HG02571 (cell line): Measurements from ENCODE around the gene TMEM128.
"Not testable (repeated sequence)": the region's sequence is repeated elsewhere in the genome, so short reads cannot be mapped to it uniquely, and the experiment has no call there.

Experiments
- ATAC-seq: cut with Tn5 transposase; IDR thresholded peaks from one replicate; pipeline ENCODE4 v1.9.1; 2021; ENCODE audit warnings: mild to moderate bottlenecking, moderate library complexity; ENCODE audit not compliant: unreplicated experiment

TMEM128 gene

DNA sequence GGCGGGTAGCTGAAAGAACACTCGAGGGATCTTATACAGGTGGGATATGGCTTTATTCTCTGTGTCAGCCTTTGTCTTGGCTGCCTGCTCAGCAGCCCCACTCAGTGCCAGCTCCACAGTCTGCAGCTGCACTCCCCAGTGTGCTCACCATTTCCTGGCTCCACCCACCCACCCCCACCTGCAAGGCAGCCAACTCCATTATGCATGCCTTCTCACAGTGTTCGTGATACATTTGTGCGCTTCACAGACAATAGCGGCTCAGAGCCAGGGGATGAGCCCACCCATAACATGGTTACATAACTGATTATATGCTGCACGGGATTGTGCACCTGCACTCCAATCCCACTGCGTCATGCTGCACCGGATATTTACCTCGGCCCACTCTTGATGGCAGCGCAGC lies 8.8 kb upstream of the TMEM128 start:
- ATAC-seq: no peak

DNA sequence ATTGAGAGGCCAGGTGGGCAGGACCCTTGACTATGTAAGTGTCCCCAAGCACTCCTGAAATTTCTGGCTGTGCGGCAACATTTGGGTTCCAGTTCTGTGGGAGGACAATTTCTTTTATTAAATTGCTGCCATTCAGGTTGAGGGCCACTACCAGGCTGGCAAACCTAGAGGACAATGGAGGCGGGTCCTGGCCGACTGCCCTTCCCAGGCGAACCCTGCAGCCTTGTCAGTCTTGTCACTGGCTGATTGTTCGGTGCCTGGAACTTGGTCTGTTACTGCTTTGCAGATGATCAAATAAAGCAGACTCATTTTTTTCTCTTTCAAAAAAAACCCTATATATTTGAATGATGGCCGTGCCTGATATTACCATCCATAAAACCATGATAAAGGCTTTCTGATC lies 6.6 kb upstream of the TMEM128 start:
- ATAC-seq: no peak

DNA sequence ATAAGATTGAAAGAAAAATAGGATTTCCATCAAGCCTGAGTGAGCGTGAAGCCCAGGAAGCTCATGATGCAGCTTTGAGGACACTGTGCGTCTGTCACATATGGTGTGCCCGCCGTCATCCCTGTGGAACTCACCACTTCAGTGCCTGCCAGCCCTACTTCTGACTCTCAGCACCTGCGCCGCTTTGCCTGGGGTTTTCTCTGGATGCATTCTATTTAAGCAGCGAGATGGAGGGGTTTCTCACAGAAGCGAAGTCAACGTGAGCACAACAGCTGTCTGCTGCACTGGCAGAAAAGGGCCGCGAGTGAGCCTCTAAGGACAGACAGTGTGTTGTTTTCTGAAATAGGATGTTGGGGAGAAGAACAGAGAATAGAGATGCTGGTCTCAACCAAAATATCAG lies 6.2 kb upstream of the TMEM128 start:
- ATAC-seq: no peak

DNA sequence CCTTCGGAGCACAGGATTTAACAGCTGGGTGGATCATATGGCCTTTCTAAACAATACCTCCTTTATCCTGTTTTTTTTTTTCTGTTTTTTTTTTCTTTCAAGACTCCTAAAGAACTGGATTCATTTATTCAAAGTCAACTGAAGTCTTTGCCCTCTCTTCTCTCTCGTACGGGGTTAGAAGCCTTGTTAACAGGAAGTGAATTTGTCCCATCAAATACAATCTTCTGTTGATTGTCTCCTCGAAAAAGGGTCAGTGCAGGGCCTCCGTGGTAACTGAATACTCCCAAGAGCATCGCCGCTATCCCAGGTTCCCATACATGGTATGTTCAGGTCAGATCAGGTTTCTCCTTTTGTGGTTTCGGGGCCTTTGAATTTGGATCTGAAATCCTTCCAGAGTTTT lies 1.8 kb upstream of the TMEM128 start:
- no peak for ATAC-seq

DNA sequence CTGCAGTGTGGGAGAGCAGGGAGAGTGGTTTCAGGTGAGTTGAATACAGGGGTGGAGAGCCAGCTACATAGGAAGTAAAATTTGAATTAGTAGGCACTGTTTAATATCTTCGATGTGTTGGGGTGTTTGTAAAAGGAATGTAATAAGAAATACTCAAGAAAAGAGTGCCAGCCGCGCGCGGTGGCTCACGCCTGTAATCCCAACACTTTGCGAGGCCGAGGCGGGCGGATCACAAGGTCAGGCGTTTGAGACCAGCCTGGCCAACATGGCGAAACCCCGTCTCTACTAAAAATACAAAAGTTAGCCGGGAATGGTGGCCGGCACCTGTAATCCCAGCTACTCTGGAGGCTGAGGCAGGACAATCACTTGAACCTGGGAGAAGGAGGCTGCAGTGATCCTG lies 1.3 kb upstream of the TMEM128 start:
- not testable (repeated sequence) for ATAC-seq

DNA sequence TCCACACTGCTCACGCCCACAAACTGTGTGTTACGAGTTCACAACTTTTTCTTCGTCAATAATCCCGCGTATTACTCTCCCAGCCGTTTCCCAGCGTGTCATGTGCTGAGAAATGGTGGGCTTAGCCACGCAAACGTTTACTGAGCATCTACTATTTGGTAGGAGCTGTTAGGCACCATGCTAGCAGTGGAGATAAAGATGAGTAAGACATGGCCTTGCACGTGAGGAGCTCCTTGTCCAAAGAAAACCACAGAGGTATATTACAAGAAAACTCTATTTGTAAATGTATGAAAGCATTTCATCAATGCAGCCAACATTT lies 821 bp upstream of the TMEM128 start:
- ATAC-seq: no peak

DNA sequence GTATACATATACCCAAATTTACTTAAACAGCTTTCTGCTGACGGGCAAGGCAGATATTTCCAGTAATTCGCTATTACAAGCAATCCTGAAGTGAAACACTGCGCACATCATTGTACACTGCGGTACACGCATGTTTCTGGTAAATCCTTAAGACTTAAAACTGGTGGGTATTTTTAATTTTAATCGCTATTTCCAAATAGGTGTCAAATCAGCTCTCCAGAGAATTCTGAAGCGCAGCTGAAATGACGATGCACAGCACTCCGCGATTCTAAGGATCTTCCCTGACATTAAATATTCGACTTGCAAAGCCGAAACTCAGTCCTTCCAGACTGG lies 361 bp downstream of the TMEM128 start:
- peak; percentile 5 for ATAC-seq

DNA sequence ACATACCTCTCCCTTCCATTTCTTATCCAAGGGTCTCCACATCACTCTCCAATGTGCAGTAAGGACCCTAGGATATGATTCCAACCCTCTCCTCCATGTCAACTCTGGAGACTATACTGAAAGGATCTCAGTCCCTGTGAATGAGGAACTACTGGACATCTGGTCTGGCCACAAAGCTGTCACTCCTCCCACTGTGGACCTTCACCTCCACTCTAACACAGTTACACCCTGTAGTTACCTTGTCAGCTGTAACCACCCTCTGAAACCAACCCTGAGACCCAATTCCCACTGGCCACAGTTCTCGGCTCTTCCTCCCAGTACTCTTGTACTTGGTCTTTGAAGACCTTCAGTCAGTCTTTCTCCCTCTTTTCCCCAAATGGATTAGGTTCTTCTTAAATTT lies 2.9 kb downstream of the TMEM128 start:
- no peak for ATAC-seq

DNA sequence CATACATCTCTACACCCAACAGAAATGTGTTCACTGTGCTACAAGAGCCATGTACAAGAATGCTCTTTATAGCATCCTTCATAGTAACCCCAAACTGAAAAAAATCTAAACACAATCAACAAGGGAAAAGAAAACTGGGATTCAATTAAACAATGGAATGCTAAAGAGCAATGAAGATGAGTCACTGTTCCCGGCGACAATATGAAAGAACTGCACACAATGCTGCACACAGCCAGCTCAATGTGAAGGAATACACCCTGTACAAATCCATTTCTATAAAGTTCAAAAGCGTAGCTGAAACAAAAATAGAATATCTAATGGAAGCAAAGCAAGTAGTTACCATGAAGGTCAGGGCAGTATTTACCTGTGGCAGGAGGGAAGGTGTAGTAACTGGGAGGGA lies 8.5 kb downstream of the TMEM128 start:
- not testable (repeated sequence) for ATAC-seq

DNA sequence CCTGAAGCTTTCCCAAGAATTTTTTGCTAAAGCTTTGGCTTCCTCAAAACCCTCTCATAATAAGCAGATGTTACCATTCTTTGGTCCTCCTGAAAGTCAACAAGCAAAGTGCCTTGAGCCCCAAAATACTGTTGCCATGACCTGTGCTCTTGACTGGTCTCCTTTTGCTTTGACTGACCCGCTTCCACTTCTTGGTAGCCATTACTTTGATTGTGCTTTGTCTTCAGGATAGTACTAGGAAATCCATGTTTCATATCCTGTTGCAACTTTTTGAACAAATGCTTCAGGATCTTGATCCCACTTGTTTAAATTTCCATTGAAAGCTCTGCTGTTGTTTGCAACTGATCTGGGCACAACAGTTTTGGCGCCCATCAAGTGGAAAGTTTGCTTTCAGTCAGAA lies 14.4 kb downstream of the TMEM128 start:
- ATAC-seq: no peak

DNA sequence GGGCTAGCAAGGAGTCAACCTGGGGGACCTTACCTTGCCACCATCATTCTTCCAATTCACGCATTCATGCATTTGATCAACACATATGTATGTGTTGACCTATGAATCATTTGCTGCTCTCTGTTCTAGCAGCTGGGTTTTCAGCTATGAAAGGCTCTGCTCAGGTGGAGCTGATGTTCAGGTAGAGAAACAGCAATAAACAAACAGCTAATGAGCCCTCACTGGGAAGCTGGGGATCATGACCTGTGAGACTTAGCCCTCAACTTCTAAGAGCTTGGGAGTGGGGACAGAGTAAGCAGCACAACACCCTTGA lies 19.7 kb downstream of the TMEM128 start:
- no peak for ATAC-seq

DNA sequence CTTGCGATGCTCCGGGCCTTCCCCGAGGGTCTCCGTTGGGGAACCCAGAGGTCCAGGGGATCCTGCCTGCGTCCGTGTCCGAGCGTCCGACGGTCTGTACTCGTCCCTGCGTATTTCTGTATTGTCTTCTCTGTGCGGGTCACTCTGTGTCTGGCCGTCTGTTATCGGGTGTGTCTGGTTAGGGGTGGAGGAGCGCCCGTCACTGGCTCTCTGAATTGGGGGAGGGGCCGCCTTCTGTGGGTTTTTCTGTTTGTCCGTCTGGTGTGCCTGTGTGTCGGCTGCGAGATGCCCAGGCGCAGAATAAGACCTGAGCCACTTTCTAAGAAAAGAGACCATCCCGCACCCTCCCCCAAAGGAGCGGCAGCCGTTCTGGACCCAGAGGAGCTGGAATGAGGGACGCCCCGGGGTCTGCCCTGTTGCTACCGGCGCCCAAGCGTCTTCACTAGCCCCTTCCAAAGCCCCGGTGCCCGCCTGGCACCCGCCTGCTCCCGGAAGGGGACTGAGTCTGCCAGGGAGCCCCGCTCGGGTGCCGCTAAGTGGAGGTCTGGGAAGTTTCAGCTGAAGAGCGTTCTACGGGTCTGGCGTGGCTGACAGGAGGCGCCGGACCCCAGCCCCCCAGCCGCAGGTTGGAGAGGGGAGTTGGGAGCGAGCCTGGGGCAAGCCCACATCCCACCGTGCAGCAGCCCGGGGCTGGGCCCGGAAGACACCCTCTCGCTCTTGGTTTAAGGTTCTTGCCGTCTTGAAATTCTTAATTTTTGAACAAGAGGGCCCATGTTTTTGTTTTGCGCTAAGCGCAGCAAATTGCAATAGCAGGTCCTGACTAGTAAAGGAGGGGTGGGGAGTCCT lies 20.3 kb downstream of the TMEM128 start:
- ATAC-seq: no peak

DNA sequence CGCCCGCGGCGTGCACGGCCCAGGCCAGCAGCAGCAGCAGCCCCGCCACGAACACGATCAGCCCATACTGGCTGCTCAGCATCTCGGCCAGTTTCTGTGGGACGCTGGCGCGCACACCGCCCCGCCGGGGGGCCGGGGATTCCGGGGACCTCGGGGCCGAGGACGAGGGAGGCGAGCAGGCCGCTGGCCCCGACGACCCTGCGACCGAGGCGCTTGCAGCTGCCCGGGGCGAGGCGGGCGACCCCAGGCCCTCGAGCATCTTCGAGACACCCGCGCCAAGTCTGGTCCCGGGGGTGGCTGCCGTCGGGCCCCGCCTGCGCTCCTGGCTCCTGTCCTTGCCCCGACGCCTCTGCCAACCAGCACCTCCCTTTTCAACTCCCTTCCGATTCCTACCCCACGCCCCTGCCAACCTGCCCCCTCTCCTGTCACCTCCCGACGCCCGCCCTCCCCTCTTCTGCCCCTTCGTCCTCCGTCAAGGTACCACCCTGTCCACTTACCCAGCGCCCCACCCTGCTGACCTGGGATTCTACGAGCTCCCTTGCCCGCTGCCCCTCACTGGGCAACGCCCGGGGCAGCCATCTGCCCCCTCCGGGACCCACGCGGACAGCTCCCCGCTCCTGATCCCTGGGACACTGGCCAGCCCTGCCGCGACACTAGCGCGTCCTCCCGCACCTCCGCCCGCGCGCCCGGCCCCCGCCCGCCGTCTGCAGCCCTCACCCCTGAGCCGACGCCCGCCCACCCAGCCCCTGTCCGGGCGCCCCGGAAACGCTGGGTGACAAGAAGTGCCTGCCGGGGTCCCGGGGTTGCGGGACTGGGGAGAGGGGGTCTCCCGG lies 21.2 kb downstream of the TMEM128 start, which contains the start of gene OTOP1:
OTOP1 (minus strand) TSS at position 324 of the 833 bp plus-strand sequence; CDS start at position 259, 65 bp downstream.
- ATAC-seq: no peak

DNA sequence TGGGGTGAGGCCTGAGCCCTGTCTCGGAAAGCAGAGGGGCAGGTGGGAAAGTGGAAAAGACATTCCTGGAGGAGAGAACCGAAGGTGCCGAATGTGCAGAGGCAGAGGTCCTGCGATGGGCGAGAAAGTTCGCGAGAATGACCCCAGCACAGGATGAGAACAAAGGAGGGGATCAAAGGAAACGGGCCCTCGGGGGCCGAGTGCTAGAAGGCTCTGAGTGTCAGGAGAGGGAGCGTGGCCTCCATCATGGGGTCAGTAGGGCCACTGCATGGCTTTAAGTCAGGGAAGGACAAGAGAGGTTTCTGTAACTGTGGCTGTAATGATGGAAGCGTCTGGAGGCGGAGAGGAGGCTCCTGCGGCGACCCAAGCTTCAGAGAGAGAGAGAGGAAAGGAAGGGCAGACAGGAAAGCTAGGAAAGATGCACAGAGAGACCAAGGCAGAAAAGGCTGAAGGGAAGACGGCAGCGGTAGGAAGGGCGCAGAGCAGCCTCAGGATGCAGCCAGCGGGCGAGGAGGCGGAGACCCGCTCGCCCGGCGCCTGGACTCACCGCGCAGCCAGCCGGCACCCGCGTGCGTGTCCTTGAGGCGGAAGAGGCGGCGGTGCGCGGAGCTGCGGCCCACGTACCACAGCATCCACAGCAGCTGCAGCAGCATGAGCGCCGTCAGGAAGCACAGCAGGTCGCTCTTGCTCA lies 22.0 kb downstream of the TMEM128 start:
- no peak for ATAC-seq

DNA sequence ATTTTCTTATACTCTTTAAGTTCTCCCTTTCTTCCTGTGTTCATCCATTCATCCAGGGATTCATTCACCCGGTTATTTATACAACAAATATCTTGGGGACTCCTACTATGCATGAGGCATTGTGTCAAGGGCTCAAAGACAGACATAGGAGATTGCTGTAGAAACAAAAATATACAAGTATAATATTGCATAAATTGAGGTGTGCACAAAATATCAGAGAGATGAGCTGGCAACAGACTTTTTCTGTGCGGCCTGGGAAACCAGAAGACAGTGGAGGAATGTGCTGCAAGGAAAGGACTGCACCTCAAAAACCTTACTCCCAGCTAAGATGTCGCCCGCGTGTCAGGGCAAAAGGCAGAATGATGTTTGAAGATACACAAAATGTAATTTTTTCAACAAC lies 30.9 kb downstream of the TMEM128 start:
- ATAC-seq: no peak

DNA sequence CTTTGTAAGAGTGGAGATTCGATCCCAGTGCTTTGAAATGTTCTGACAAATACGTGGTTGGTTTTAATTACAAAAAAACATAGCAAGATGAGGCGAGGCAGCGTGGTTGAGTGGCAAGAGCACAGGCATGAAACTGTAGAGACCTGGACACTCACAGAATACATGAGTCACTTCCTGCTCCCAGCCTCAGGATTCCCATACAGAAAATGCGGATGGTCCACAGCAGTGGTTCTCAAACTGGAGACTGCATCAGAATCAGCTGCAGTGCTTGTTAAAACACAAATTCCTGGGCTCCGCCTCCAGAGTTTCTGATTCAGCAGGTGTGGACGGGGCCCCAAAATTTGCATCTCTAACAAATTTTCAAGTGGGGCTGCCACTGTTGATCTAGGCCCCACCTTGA lies 31.4 kb downstream of the TMEM128 start:
- no peak for ATAC-seq

DNA sequence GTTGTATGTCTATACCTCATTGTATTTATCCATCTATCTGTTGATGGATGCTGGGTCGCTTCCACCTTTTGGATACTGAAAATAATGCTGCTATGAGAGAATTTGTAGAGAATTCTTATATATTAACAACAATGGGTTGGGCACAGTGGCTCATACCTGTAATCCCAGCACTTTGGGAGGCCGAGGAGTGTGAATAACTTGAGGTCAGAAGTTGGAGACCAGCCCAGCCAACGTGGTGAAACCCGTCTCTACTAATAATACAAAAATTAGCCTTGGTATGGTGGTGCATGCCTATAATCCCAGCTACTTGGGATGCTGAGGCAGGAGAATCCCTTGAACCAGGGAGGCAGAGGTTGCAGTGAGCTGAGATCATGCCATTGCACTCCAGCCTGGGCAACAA lies 34.3 kb downstream of the TMEM128 start:
- ATAC-seq: not testable (repeated sequence)

DNA sequence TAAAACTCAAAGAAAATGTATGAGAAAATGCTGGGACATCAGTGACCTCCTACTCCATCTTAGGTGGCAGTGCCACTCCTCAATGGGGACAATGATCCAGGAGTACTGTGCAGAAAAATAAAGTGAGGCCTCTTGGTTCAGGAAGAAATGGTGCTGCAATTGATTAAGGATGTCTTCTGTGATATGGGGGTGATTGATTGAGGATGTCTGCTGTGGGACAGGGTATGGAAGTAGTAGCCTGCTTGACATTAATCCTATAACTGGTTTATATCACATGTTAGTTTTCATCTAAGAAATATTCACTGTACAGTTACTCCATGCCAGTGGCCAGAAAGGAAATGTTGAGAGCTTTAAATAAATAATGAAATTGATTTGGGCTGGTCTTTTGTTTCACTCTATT lies 41.8 kb downstream of the TMEM128 start:
- ATAC-seq: no peak

DNA sequence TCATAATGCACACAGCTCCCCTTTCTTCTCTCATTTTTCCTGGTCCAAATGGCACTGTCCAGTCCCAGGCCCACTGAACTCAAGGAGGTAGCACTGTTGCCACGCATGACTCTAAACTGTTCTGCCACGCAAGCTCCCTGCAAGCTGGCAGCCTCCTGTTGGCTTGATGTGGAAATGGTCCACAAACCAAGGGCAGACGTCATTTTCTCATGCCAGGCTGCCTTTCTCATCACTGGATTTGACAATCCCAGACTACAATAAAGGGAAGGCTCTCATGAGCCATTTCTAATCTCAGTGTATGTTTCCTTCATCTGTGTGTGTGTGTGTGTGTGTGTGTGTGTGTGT lies 43.6 kb downstream of the TMEM128 start:
- no peak for ATAC-seq

DNA sequence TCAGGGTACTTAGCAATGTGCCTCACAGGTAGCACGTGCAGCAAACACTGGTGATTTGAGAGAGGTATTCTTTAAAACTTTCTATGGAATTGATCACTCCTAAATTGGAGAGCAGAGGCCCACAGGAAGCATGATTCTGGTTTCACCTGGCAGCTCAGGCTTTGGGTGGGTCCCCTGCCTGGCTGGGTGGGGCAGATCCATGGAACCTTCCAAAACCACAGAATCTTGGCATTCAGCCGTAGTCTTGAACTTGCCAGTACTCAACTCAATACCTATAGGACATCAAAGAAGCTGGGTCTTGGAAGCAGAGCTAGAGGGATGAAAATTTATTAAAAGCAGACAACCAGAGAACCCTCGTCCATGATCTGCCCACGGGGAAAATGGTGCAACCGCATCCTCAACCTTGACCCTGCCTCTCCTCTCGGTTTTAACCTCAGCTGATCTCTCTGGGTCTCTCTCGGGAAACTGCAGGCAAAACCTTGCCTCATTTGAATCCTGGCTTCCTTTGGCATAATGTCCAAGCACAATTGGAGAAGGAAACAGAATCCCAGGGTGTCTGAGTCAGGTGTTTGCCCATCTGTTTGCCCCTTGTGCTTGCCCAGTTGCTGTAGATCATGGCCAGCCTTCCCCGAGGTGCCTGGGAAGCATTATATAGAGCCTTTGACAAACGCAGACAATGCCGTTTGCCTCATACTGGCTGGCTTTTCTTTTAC lies 44.2 kb downstream of the TMEM128 start:
- no peak for ATAC-seq

DNA sequence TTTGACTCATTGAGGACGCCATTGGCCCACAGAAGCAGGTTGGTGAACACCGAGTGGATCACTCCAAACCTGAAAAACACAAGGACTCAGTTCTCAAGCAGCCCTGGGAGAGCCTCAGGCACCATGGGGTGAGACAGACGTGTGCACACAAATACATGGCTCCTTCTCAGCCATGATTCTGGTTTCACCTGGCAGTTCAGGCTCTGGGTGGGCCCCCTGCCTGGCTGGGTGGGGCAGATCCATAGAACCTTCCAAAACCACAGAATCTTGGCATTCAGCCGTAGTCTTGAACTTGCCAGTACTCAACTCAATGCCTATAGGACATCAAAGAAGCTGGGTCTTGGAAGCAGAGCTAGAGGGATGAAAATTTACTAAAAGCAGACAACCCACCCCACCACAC lies 45.5 kb downstream of the TMEM128 start:
- no peak for ATAC-seq
